GM19099 (cell line): ENCODE results near the gene IRGQ.
A peak's percentile ranks its signal among the peaks of the same experiment; 100 is the strongest.

Experiments
- POLR2A ChIP-seq: IDR thresholded peaks from 3 replicates; pipeline ENCODE4 v1.6.1; 2011; ENCODE audit warnings: low read depth; ENCODE audit not compliant: insufficient read length; ENCODE audit errors: extremely low read depth

The IRGQ gene

GRCh38 chr19:43628646-43629326 lies 32.9 kb upstream of the IRGQ start:
- no peak for TF ChIP-seq POLR2A

- no peak for TF ChIP-seq POLR2A
Observed at GRCh38 chr19:43626838-43627237, 30.9 kb upstream of the IRGQ start.

GRCh38 chr19:43625918-43626579 lies 30.1 kb upstream of the IRGQ start:
- TF ChIP-seq POLR2A: no peak

GRCh38 chr19:43624933-43625332 lies 29.0 kb upstream of the IRGQ start:
- no peak for TF ChIP-seq POLR2A

- TF ChIP-seq POLR2A: no peak
Observed at GRCh38 chr19:43623889-43624670, 28.1 kb upstream of the IRGQ start.

- TF ChIP-seq POLR2A: no peak
Observed at GRCh38 chr19:43622956-43623355, 27.0 kb upstream of the IRGQ start.

- TF ChIP-seq POLR2A: no peak
Observed at GRCh38 chr19:43622070-43622469, 26.1 kb upstream of the IRGQ start.

GRCh38 chr19:43620061-43621001 lies 24.4 kb upstream of the IRGQ start:
- TF ChIP-seq POLR2A: no peak

GRCh38 chr19:43619262-43620060 lies 23.5 kb upstream of the IRGQ start, which contains the start of gene ZNF428:
TSS of gene ZNF428 (minus strand) at chr19:43619629. CDS start at chr19:43614304, 5,325 bp downstream.
- TF ChIP-seq POLR2A: peak; percentile 88

GRCh38 chr19:43618921-43619261 lies 23.0 kb upstream of the IRGQ start:
- TF ChIP-seq POLR2A: no peak

- no peak for TF ChIP-seq POLR2A
Observed at GRCh38 chr19:43616954-43617353, 21.0 kb upstream of the IRGQ start.

- TF ChIP-seq POLR2A: no peak
Observed at GRCh38 chr19:43616306-43616705, 20.4 kb upstream of the IRGQ start.

GRCh38 chr19:43612374-43612773 lies 16.4 kb upstream of the IRGQ start:
- TF ChIP-seq POLR2A: no peak

- TF ChIP-seq POLR2A: no peak
Observed at GRCh38 chr19:43611788-43612187, 15.9 kb upstream of the IRGQ start, which contains the start of gene SRRM5. TSS of gene SRRM5 (plus strand) at chr19:43612088. CDS start at chr19:43612122, 34 bp downstream.

- no peak for TF ChIP-seq POLR2A
Observed at GRCh38 chr19:43610493-43610892, 14.6 kb upstream of the IRGQ start.

GRCh38 chr19:43609872-43610271 lies 13.9 kb upstream of the IRGQ start:
- no peak for TF ChIP-seq POLR2A
